GM18909 (cell line): ENCODE data around the gene TMEM187.

Source experiments
- ATAC-seq: cut with Tn5 transposase; IDR thresholded peaks from one replicate; pipeline ENCODE4 v1.9.1; 2021; ENCODE audit warnings: mild to moderate bottlenecking; ENCODE audit not compliant: unreplicated experiment, poor library complexity

Gene TMEM187

DNA sequence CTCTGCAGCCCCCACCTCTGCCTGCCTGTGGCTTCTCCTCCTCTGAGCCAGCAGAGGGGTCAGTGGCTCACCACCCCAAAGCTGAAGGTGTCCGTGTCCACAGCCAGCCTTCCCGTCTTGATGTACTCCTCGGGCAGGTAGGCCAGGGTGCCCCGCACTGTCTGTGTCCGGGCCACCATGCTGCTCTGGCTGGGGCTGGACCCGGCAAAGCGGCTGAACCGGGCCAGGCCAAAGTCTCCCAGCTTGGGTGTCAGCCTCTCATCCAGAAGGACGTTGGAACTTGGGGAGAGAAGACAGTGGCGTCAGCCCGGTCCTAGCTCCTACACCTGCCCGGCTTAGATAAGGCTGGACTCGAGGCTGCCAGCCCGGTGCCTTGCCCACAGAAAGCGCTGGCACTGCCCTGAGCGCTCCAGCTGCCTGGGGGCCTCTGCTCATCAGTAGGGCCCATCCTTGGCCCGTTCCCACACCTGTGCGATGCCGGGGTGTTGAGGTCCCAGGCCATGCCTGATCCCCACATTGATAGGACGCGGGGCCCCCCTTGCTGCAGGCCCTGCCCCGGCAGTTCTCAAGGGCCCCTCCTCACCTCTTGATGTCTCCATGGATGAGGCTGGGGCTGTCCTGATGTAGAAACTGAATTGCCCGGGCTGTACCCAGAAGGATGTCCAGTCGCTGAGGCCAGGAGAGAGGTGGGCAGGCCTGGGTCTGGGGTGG, 44.0 kb downstream of the TMEM187 start:
- ATAC-seq: no peak

DNA sequence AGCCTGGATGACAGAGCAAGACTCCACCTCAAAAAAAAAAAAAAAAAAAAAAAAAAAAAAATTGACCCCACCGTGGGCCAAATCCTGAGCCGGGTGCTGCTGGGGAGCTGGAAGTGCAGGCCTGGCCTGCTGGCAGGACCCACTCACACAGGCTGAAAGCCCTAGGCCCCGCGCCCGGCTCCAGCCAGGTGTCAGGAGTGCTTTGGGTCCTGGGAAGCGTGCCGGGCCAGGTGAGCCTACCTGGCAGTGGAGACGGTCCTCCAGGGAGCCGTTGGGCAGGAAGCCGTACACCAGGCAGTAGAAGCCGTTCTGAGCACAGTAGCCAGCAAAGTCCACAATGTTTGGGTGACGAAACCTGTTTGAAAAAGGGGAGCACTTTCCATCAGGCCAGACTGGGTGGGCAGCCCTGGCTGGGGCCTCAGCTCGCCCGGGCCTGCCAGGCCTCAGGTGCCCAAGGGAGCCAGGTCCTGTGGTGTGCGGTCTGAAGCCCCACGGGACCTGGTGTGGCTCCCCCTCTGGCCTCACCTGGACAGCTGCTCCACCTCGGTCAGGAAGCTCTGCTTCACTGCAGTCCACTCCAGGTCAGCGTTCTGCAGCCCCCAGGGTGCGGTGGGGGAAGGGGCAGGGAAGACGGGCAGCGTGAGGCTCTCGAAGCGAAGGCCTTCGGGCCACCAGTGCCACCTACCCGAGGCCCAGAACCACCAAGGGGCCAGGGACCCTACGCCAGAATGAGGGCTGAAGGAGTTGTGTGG, 45.4 kb downstream of the TMEM187 start:
- no peak for ATAC-seq

DNA sequence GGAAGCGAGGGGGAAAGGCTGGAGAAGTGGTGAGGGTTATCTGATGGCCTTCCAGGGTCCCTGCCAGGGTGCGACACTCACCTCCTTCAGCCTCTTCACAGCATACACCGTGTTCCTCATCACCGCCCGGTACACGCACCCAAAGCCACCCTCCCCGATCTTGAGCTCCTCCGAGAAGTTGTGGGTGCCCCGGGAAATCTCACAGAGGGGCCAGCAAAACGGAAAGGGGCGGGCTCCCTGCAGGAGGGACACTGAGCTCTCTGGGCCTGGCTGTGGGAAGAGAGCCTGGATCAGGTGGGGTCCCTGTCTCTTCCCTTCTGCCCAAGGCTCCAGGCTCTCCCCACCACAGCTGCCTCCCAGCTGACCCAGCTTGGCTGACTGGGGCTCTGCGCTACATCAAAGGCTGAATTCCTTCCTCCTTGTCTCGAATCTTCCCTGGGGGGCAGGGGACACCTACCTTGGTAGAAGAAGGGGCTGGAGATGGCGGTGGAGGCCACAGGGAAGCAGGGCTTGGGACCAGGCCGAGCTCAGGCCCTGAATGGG, 46.0 kb downstream of the TMEM187 start:
- ATAC-seq: no peak

DNA sequence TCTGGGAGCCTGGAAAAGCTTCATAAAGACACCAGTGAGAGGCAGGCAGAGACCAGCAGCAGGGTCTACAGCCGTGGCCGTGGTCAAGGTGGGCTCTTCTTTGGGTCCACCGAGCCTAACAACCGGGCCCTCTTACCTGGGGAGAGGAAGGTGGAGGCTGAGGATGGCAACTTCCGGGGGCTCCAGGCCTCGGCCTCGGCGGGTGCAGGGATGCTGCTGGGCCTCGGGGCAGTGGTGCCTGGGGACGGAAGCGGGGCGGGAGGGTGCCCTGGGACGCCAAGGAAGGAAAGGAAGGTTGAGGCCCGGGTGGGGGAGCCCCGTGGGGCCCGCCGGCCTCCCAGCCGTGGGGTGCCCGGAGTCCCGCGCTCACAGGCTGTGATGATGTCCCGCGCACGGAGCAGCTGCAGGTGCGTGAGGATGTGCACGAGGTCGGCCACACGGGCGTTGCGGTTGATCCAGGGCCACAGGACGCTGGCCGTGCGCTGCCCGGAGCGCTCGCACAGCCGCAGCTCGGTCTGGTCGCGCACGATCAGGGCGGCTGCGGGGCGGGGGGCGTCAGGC, 46.6 kb downstream of the TMEM187 start:
- ATAC-seq: peak; percentile 3

- peak; percentile 65 for ATAC-seq
Observed at GRCh38 chrX:154019633-154020528, 47.3 kb downstream of the TMEM187 start, which contains the start of gene IRAK1. TSS of gene IRAK1 (minus strand) at chrX:154019902. CDS start at chrX:154019812, 90 bp downstream.

DNA sequence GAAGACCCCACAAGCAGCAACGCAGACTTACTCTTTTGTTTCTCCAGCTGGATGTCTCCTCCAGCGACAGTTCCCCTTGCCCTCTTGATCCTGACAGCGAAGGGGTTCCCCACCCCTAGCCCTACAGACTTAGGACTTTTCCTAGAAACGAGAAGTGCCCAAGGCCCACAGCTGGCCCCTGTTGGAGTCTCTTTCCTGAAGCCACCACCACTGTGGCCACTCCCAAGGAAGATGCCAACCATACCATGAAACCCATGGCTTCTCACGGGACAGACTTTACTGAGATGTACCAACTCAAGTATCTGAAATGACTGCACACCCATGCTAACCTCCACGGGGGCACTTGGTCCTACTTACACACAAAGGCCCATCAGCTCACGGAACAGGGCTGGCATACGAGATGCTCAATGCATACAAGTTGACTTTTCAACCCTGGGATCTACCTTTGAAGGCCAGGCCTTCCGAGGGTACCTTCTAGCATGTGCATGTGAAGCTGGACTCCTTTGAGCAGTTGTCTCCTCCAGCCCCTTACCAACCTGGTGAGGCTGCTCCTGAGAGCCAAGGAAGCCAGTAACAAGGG, 48.1 kb downstream of the TMEM187 start:
- no peak for ATAC-seq

GRCh38 chrX:154021131-154021611, 48.6 kb downstream of the TMEM187 start:
- no peak for ATAC-seq

- ATAC-seq: no peak
Observed at GRCh38 chrX:154022108-154022507, 49.6 kb downstream of the TMEM187 start.

DNA sequence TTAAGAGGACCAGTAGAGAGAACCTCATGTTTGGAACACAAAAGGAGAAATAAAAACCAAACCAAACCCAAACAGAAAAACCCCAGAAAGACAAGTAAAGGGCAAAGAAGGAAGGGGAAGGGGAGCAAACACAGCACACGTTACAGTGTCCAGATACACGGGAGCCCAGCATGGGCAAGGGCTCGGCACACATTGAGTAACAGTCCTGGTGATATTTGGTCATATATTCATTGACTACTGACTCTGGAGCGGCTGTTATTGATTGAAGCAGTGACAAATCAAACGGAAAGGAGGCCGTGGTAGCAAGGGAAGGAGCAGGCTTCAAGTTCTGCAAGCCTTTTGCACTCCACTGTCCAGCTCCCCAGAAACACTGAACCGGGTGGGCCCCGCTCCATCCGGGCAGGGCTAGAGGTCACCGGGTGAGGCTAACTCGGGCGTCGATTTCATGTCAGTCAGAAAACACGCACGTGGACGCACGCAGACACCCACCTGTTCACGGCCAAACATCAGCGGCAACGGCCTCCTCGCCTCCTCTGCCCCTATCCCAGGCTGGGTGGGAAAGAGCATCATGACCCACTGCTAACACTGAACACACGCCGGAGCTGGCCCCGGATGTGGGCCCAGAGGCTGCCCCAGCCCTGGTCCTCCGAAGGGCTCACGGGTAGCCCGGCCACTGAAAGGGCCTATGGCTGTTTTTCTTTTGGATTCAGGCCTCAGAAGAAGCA, 50.9 kb downstream of the TMEM187 start:
- ATAC-seq: no peak

GRCh38 chrX:154024271-154024670, 51.7 kb downstream of the TMEM187 start:
- no peak for ATAC-seq

GRCh38 chrX:154025230-154025629, 52.7 kb downstream of the TMEM187 start:
- ATAC-seq: no peak

- ATAC-seq: no peak
Observed at GRCh38 chrX:154026136-154027021, 53.8 kb downstream of the TMEM187 start.

- no peak for ATAC-seq
Observed at GRCh38 chrX:154027022-154027402, 54.5 kb downstream of the TMEM187 start.

DNA sequence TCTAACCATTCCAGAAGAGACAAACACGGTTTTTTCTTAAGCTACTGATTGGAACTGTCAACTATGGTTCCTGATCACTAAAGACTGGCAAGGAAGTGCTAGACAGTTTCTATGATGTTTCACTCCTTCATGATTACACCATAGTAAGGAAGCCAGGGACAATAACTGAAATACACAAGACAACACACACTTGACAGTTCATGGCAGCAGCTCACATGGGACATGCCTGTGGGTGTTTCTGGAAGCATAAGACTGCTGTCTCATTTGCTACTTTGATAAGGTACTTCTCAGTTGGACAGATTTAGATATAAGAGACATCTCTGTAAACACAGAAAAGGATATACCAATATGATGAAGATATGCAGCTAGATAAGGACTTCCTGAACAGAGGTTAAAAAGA, 55.4 kb downstream of the TMEM187 start:
- ATAC-seq: no peak

- ATAC-seq: no peak
Observed at GRCh38 chrX:154028502-154029184, 56.1 kb downstream of the TMEM187 start.

GRCh38 chrX:154029439-154029838, 56.9 kb downstream of the TMEM187 start:
- no peak for ATAC-seq

DNA sequence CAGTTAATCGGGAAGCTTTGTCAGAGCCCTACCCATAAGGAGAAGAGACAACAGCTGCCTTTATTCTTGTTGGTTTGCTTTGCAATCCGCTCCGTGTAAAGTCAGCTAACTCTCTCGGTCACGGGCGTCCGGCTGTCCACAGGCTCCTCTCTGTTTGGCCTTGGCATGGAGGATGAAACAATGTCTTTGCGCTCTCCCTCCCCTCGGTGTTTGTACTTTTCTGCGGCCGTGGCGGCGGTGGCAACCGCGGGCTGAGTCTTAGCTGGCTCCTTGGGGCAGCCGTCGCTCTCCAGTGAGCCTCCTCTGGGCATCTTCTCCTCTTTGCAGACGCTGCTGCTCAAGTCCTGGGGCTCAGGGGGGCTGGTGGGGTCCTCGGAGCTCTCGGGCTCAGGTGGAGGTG, 57.7 kb downstream of the TMEM187 start:
- no peak for ATAC-seq
